ENCODE data around the gene MYO3A. TPM values are rescaled to one million over a fixed set of nuclear protein-coding genes. Genes with fewer than 3 reads are reported as not detected.

MYO3A gene
- total and polyA plus RNA-seq, 2 donors (not counting 3 experiments of a cell fraction or from before 2014, with no cell fraction given) = not detected

DNA sequence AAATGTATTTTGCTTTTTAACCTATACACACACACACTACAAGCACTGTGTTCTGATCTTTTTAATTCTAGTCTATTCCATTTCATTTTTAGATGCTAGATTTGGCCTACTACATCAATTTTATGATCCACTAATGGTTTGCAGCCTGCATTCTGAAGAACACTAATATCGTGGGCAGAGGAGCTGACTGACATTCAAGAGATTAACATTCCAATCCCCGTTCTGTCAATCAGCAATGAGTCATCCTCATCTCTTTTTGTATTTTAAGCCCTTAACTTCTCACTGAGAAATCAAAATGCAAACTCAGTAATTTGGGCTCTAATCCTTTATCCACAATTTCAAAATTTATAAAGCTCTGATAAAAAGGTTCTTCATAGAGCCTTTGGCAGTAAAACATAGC lies 235.4 kb downstream of the MYO3A start:
- no peaks in the 10 kb centered on the region for H3K36me3 ChIP-seq (ENCODE audit: control insufficient read depth in 2 of 2, extremely low read depth in 1 of 2, insufficient read depth in 2 of 2, low read length in 2 of 2)
- ChIA-PET CTCF (interaction anchor here (1.0 kb wide), 1 partner anchor 30 kb away, joined by 3 read pairs; no protein-coding TSS in a partner anchor), POLR2A (no interaction called here)
- TF ChIP-seq JUN (IDR thresholded peaks at IDR 0.05; ENCODE audit: borderline replicate concordance, insufficient read depth, insufficient read length, low read depth) = no peak
- no peak for TF ChIP-seq MYC (IDR thresholded peaks at IDR 0.05; ENCODE audit: low read depth, low read length)
- TF ChIP-seq, protein P1, sequence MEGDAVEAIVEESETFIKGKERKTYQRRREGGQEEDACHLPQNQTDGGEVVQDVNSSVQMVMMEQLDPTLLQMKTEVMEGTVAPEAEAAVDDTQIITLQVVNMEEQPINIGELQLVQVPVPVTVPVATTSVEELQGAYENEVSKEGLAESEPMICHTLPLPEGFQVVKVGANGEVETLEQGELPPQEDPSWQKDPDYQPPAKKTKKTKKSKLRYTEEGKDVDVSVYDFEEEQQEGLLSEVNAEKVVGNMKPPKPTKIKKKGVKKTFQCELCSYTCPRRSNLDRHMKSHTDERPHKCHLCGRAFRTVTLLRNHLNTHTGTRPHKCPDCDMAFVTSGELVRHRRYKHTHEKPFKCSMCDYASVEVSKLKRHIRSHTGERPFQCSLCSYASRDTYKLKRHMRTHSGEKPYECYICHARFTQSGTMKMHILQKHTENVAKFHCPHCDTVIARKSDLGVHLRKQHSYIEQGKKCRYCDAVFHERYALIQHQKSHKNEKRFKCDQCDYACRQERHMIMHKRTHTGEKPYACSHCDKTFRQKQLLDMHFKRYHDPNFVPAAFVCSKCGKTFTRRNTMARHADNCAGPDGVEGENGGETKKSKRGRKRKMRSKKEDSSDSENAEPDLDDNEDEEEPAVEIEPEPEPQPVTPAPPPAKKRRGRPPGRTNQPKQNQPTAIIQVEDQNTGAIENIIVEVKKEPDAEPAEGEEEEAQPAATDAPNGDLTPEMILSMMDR (IDR thresholded peaks at IDR 0.05; ENCODE audit: extremely low read depth in 1 of 2, insufficient read depth in 1 of 2, low read depth in 1 of 2, low read length in 2 of 2) = no peak
- no peak for TF ChIP-seq MAX (IDR thresholded peaks at IDR 0.05; ENCODE audit: insufficient read depth, insufficient read length)
- TF ChIP-seq POLR2A (IDR thresholded peaks at IDR 0.05; ENCODE audit: low read depth, low read length) = no peak
- no peak for TF ChIP-seq FOS (IDR thresholded peaks at IDR 0.05; ENCODE audit: borderline replicate concordance, insufficient read depth, low read length)
- TF ChIP-seq POLR2AphosphoS5 (IDR thresholded peaks at IDR 0.05; ENCODE audit: insufficient read depth, low read depth, low read length) = no peak
- no peak for TF ChIP-seq EZH2 (IDR thresholded peaks at IDR 0.05; ENCODE audit: borderline replicate concordance, low read depth, low read length, severe bottlenecking)
- no peak for TF ChIP-seq GATA2 (IDR thresholded peaks at IDR 0.05; ENCODE audit: insufficient read depth, insufficient read length, low read depth, low read length)
- H4K20me1 ChIP-seq (replicated peaks; ENCODE audit: control insufficient read depth, extremely low read depth, insufficient read depth, low read length) = no peaks in the 10 kb centered on the region
- H3K4me3 ChIP-seq (replicated peaks in 1 of 3; ENCODE audit: insufficient read depth in 1 of 3, low read depth in 1 of 3, low read length in 3 of 3) = no peak overlapping the region
- no peaks in the 10 kb centered on the region for H3K9me1 ChIP-seq (replicated peaks; ENCODE audit: control insufficient read depth, extremely low read depth, insufficient read depth, low read length)
- H3K79me2 ChIP-seq (ENCODE audit: control insufficient read depth, insufficient read depth, low read length) = no peaks in the 10 kb centered on the region
- no peaks in the 10 kb centered on the region for H3K27me3 ChIP-seq (ENCODE audit: control insufficient read depth in 2 of 2, insufficient read depth in 2 of 2, low read length in 2 of 2)
- FAIRE-seq (no peak), DNase-seq (ENCODE audit: low read depth, low spot score) (no peak)
- H3K9ac ChIP-seq (replicated peaks; ENCODE audit: extremely low read depth, insufficient read depth, low read length) = no peak overlapping the region
- H3K9me3 ChIP-seq (replicated peaks; ENCODE audit: control insufficient read depth, insufficient read depth, low read length) = peaks cover 6% of the 10 kb centered on the region
- no TSS peak for BruUV-seq (replicated peaks)
- dilution Hi-C loops (cut with MboI; ENCODE audit: extremely low pct_ligation_motif_present, low sequenced_read_pairs) = no loop called here
- no peaks in the 10 kb centered on the region for H3K4me1 ChIP-seq (ENCODE audit: control insufficient read depth, extremely low read depth, insufficient read depth, low read length)
- no peak overlapping the region for H2AFZ ChIP-seq (ENCODE audit: low read depth, low read length)
- H3K4me2 ChIP-seq (ENCODE audit: insufficient read depth, low read length) = no peak overlapping the region
- intact Hi-C loops (cut with micrococcal nuclease) = no loop called here
- H3K27ac ChIP-seq (ENCODE audit: insufficient read depth, low read depth, low read length) = no peak overlapping the region

Data from endothelial cell of umbilical vein (primary cell).